GM19239 (cell line): ENCODE results near the gene MATN1.
"Not testable (repeated sequence)": the region's sequence is repeated elsewhere in the genome, so short reads cannot be mapped to it uniquely, and the experiment has no call there.

Experiments
- DNase-seq: peaks from one replicate; pipeline ENCODE4 v3.0.0; 2011; ENCODE audit warnings: low spot score; ENCODE audit not compliant: insufficient read length
- FAIRE-seq: peaks from 2 replicates; lab custom pipeline; 2011; peaks lifted over from hg19 to GRCh38; lab: Jason Lieb, UNC

The MATN1 gene

GRCh38 chr1:30723331-30723755, at the start of gene MATN1:
TSS of gene MATN1 (minus strand) at chr1:30723585. CDS start at chr1:30723551, 34 bp downstream.
- no peak for DNase-seq
- no peak for FAIRE-seq

- FAIRE-seq (no peak), DNase-seq (no peak)
These were observed 47.6 kb upstream of the MATN1 start for GRCh38 chr1:30771005-30771404.

DNA sequence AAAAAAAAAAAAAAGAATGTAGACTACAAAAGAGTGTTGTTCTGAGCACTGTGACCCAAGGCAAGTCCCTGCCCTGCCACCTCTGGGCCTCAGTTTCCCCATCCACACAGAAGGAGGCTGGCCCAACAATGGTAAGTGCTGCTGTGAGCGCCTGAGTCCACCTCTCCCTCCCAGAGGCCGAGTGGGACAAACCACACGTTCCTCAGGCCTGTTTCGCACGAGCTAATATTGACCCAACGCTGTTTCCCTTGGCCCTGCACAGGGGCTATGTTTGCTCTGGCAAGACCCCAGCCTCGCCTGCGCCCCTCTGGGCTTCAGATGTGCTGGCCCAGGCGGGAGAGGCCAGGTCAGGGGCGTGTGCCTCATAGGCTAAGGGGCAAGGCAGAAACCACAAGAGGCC, 46.8 kb upstream of the MATN1 start:
- no peak for FAIRE-seq

GRCh38 chr1:30768830-30769718, 45.7 kb upstream of the MATN1 start:
- FAIRE-seq: peak; percentile 18
- no peak for DNase-seq

More for the DNA sequence above, 46.8 kb upstream of the MATN1 start:
- DNase-seq: no peak

DNA sequence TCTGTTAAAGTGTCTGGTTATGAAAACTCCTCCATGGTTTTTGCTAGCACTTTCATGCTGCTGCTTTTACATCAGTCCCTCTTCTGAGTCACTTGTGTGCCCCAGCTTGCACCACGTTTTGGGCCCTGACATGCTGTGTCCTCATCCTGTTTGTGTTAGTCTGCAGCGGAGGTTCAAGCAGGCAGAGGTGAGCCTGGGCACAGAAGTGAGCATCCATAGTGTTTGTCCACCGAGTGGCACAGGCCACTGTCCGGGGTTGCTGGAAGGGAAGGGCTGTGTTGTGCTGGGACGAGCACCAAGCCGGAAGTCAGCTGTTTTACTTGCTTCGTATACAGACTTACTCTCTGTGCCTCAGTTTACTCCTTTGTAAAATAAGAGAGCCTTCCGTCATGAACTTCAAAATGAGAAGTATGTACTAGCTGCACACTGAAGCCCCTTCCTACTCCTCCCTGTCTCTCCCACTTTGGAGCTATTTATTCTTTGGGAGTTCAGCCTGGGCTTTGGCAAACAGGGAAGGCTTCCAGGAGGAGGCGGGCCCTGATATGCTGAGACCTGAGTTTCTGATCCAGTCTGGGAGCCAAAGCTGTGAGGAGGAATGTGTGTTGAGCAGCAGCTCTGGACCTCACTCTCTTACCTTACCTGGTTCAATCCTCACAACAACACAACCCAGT, 44.9 kb upstream of the MATN1 start:
- DNase-seq (no peak), FAIRE-seq (peak; percentile 61)

GRCh38 chr1:30766948-30767347, 43.6 kb upstream of the MATN1 start:
- FAIRE-seq, DNase-seq: not testable (repeated sequence)

DNA sequence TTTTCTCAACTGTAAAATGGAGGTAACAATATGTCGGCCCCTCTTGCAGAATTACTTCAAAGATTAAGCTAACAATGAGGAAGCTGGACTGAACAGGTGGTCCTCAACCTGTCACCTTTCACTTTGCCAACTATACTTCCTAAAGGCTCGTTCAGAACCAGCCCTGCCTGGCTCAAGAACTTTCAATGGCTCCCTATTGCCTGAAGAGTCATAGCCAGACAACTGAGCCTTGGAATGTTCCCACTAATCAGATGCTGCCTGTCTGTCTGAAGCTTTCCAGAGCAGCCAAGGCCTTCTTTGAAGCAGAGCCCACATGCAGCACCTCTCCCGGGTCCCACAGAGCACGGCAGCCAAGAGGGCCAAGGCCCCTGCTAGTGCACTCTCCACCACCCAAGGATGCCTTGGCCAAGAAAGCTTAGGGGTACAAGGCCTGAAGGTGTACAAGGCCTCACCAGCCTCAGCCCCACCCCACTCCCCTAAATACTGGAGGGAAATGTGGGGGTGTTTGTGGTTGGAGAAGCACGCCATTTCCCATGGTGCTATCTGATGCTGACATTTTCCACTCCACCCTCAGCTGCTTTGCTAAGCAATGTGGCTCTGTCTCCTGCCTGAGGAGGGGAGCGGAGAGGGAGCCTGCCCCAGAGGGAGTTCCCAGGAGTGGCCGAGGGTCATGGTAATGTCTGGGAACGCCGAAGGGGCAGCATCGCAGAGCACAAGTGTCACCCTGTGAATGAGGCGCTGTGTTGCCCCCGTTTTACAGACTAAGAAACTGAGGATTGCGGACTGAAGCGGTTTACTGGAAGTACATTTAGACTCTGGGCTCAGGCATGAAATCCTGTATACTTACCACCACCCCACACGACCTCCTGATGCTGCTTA, 42.4 kb upstream of the MATN1 start:
- DNase-seq: no peak
- peak; percentile 94 for FAIRE-seq

- no peak for DNase-seq
- no peak for FAIRE-seq
These were observed 41.7 kb upstream of the MATN1 start for GRCh38 chr1:30764939-30765555.

DNA sequence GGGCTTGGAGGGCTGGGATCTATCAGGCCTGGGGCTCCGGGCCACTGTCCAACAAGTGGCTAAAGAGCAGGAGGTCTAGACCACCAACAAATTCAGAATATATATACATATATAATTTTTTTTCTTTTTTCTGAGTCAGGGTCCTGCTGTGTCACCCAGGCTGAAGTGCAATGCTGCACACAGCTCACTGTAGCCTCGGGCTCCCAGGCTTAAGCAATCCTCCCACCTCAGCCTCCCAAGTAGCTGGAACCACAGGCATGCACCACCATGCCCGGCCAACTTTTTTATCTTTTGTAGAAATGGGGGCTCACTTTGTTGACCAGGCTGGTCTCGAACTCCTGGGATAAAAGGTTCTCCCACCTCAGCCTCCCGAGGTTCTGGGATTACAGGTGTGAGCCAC, 41.0 kb upstream of the MATN1 start:
- DNase-seq: no peak
- no peak for FAIRE-seq

DNA sequence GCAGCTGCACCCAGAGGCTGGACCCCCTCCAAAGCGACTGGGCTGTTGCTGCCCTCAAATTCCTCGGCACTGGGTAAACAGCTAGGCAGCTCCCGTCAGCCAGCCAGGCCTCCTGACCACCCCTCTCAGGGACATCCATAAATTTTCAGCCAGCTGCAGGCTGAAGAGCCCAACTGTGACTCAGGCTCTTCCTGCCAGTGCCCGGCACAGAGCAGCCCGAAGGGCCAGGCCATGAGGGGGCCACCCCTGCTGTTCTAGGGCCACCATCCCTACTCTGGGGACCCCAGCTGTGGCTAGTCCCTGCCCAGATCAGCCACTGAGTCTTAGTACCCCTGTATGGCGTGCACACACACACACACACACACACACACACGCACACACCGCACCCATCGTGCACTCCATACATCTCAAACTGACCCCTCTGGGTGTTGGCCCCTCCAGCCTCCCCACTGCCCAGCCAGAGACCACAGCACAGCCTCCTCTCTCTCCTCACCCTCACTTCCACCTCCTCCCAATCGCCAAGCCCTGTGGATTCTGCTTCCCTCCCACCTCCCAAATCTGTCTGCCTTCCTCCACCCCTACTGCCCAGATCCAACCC, 40.4 kb upstream of the MATN1 start:
- FAIRE-seq (no peak), DNase-seq (no peak)

GRCh38 chr1:30762930-30763650, 39.7 kb upstream of the MATN1 start:
- DNase-seq (no peak), FAIRE-seq (no peak)

GRCh38 chr1:30762152-30762929, 39.0 kb upstream of the MATN1 start:
- peak; percentile 86 for FAIRE-seq
- DNase-seq: no peak

DNA sequence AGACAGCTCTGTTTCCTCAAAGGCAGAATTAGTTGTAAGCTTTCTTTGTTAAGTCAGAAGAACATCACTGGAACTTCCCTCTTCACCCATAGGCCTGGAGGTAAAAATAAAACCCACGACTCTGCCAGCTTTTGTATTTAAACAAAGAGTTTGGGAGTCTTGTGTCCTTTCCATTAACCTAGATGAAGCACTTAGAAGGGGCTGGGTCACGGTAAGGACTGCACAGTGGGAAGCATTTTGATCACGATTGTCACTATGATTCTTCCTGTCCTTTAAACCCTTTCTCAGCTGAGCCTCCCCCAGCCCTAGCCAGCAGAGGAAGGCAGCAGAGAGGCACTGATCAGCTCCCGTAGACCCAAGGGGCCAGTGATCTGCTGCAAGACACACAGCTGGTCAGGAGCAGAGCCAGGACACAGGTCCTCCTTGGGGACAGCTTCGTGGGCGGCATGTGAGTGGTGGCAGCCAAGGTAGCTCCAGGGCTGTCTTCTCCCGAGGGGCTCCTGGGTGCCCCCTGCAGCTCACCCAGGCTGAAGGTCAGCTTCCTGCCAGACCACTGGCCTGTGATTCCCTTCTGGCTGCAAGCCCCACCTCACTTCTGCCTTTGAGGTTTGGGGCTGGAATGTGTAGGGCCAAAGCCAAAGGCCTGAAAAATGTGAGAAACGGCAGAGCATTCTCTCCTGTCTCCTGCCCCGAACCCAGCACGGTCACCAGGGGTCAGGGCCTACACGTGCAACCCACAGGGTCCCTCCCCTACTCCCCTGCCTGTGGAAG, 38.2 kb upstream of the MATN1 start:
- peak; percentile 98 for FAIRE-seq

DNA sequence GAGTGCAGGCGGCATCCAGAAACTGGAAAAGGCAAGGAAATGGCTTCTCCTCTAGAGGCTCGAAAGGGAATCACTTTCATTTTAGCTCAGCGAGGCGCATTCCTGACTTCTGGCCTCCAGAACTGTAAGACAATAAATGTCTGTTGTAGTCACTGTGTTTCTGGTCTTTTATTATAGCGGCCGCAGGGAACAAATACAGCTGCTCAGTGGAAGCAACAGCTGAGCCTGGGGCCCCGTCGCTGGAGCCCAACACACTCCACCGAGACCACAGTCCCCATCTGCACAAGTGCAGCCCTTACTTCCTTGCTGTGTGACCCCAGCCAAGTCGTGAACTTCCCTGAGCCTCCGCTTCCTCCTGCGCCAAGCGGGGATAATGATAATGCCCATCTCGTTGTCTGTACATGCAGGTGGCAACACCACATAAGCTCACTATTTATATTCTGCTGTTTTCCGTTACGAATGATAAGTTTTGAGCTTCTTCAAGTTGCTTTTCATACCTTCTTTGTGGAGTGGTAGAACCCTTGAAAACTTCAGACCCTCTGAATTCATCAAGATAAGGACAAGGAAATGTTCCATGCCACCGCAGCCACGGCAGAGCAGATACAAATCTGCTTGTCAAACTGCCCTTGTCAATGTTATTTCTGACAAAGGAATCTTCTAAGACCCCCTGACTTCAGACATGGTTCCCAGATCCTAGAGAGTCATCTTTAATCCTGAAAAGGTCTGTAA, 37.4 kb upstream of the MATN1 start:
- FAIRE-seq: no peak
- DNase-seq: no peak

More for the DNA sequence above, 38.2 kb upstream of the MATN1 start:
- no peak for DNase-seq

GRCh38 chr1:30759718-30760281, 36.4 kb upstream of the MATN1 start:
- FAIRE-seq (no peak), DNase-seq (no peak)

GRCh38 chr1:30758785-30759380, 35.5 kb upstream of the MATN1 start:
- peak; percentile 98 for FAIRE-seq

More at GRCh38 chr1:30758785-30759380, 35.5 kb upstream of the MATN1 start:
- no peak for DNase-seq
